IMR-90 (cell line): ENCODE results near the gene SLC25A30. TPM values are rescaled to one million over a fixed set of nuclear protein-coding genes. Genes with fewer than 3 reads are reported as not detected.

ENCODE experiments used
- ATAC-seq: fragments of 200-7000 bp; cut with Tn5 transposase; 2 replicates; pipeline ENCODE4 v1.9.1; 2020; ENCODE audit warnings: low read depth, mild to moderate bottlenecking, moderate library complexity
- BruUV-seq: library from RNA; stranded (reverse); fragments of 400-500 nt; replicated peaks from 2 replicates; lab custom pipeline; 2021; lab: Mats Ljungman, UMichigan
- CTCF ChIA-PET: fragments of 300-600 bp; formaldehyde crosslinking; extraction: SDS; loops from one replicate; lab custom pipeline; 2021; ENCODE audit warnings: antibody characterized with exemption; lab: Yijun Ruan, JAX
- POLR2A ChIA-PET: fragments of 300-600 bp; sonication (Branson Sonifier 250); formaldehyde crosslinking; loops from one replicate; lab custom pipeline; 2022; ENCODE audit warnings: antibody characterized with exemption; ENCODE audit not compliant: unreplicated experiment; lab: Charles Lee
- DNase-seq: peaks from one replicate; pipeline ENCODE4 v3.0.0; 2013
- H2AFZ ChIP-seq: replicated peaks from 2 replicates; pipeline ENCODE3; 2013; ENCODE audit warnings: low read length, mild to moderate bottlenecking; ENCODE audit not compliant: poor library complexity
- H2AK5ac ChIP-seq: 2 replicates; pipeline ENCODE4 v1.6.1; 2013; ENCODE audit warnings: low read depth, low read length, inconsistent platforms
- H2AK9ac ChIP-seq: replicated peaks from 2 replicates; pipeline ENCODE3; 2013; ENCODE audit warnings: mild to moderate bottlenecking, low read depth, low read length, moderate library complexity; ENCODE audit not compliant: poor library complexity
- H2BK120ac ChIP-seq: 2 replicates; pipeline ENCODE4 v1.6.1; 2013; ENCODE audit warnings: low read depth, low read length, inconsistent platforms
- H2BK15ac ChIP-seq: 3 replicates; pipeline ENCODE4 v1.6.1; 2013; ENCODE audit warnings: low read depth, low read length, inconsistent platforms
- H2BK20ac ChIP-seq: 2 replicates; pipeline ENCODE4 v1.6.1; 2013; ENCODE audit warnings: low read depth, mild to moderate bottlenecking, inconsistent platforms, low read length, moderate library complexity
- H2BK5ac ChIP-seq: 2 replicates; pipeline ENCODE4 v1.6.1; 2013; ENCODE audit warnings: mild to moderate bottlenecking, low read depth, low read length, inconsistent platforms; ENCODE audit not compliant: poor library complexity, severe bottlenecking
- H3K14ac ChIP-seq: replicated peaks from 2 replicates; pipeline ENCODE4 v1.6.1; 2013; ENCODE audit warnings: low read depth, low read length, inconsistent platforms
- H3K18ac ChIP-seq: 2 replicates; pipeline ENCODE4 v1.6.1; 2013; ENCODE audit warnings: low read depth, low read length, control low read depth
- H3K23ac ChIP-seq: 2 replicates; pipeline ENCODE4 v1.6.1; 2013; ENCODE audit warnings: low read depth, low read length, inconsistent platforms
- H3K27ac ChIP-seq: 2 replicates; pipeline ENCODE4 v1.5.1; 2013; ENCODE audit warnings: mild to moderate bottlenecking, control low read depth, low read length; ENCODE audit not compliant: insufficient read depth
- H3K27me3 ChIP-seq: 2 replicates; pipeline ENCODE4 v1.6.1; 2013; ENCODE audit warnings: low read length; ENCODE audit not compliant: control insufficient read depth, insufficient read depth
- H3K36me3 ChIP-seq: 2 replicates; pipeline ENCODE4 v1.6.1; 2013; ENCODE audit warnings: low read length, mixed read lengths; ENCODE audit not compliant: control insufficient read depth, insufficient read depth
- H3K4ac ChIP-seq: 2 replicates; pipeline ENCODE4 v1.6.1; 2013; ENCODE audit warnings: low read depth, low read length, inconsistent platforms
- H3K4me1 ChIP-seq: 2 replicates; pipeline ENCODE4 v1.6.1; 2013; ENCODE audit warnings: low read length, mixed read lengths; ENCODE audit not compliant: control insufficient read depth, insufficient read depth
- H3K4me2 ChIP-seq: 2 replicates; pipeline ENCODE4 v1.6.1; 2013; ENCODE audit warnings: low read depth, mild to moderate bottlenecking, control low read depth, low read length, moderate library complexity
- H3K4me3 ChIP-seq: 2 replicates; pipeline ENCODE4 v1.5.1; 2013; ENCODE audit warnings: low read depth, mild to moderate bottlenecking, control low read depth, low read length, moderate library complexity; ENCODE audit not compliant: insufficient read depth
- H3K56ac ChIP-seq: 2 replicates; pipeline ENCODE4 v1.6.1; 2013; ENCODE audit warnings: low read length, inconsistent platforms; ENCODE audit not compliant: insufficient read depth; ENCODE audit errors: extremely low read depth
- H3K79me1 ChIP-seq, 2 experiments: 2 replicates each; pipeline ENCODE4 v1.6.1; 2013; ENCODE audit warnings: low read length in 2 of 2, inconsistent platforms in 1 of 2, low read depth in 1 of 2
- H3K9ac ChIP-seq: 2 replicates; pipeline ENCODE4 v1.6.1; 2013; ENCODE audit warnings: low read depth, low read length, control low read depth
- H3K9me1 ChIP-seq: 2 replicates; pipeline ENCODE4 v1.6.1; 2013; ENCODE audit warnings: low read length, inconsistent platforms; ENCODE audit not compliant: insufficient read depth
- H3K9me3 ChIP-seq: 2 replicates; pipeline ENCODE4 v1.6.1; 2013; ENCODE audit warnings: low read length; ENCODE audit not compliant: control insufficient read depth, insufficient read depth
- H4K20me1 ChIP-seq: 2 replicates; pipeline ENCODE4 v1.6.1; 2013; ENCODE audit warnings: low read length, inconsistent platforms; ENCODE audit not compliant: insufficient read depth
- H4K5ac ChIP-seq: 2 replicates; pipeline ENCODE4 v1.6.1; 2013; ENCODE audit warnings: mild to moderate bottlenecking, low read depth, low read length, control low read depth
- H4K8ac ChIP-seq, 2 experiments: 2 replicates each; pipeline ENCODE4 v1.6.1; 2013; ENCODE audit warnings: low read depth in 2 of 2, low read length in 2 of 2, control low read depth in 1 of 2, inconsistent platforms in 1 of 2
- H4K91ac ChIP-seq: 2 replicates; pipeline ENCODE4 v1.6.1; 2013; ENCODE audit warnings: low read depth, low read length, inconsistent platforms; ENCODE audit not compliant: insufficient read depth
- BHLHE40 ChIP-seq: fragments of 150-350 bp; IDR thresholded peaks from 2 replicates; pipeline ENCODE4 v1.6.1; 2016; ENCODE audit warnings: mild to moderate bottlenecking, low read depth, low read length
- CHD1 ChIP-seq: IDR thresholded peaks from 2 replicates; pipeline ENCODE4 v1.6.1; 2012; ENCODE audit warnings: low read depth, low read length, improper control_type of control experiment
- MAFK ChIP-seq: IDR thresholded peaks from 2 replicates; pipeline ENCODE4 v1.6.1; 2012; ENCODE audit warnings: low read depth, low read length, improper control_type of control experiment
- MAZ ChIP-seq: IDR thresholded peaks from 2 replicates; pipeline ENCODE4 v1.6.1; 2012; ENCODE audit warnings: low read depth, mild to moderate bottlenecking, low read length, improper control_type of control experiment, moderate library complexity, borderline replicate concordance
- NFE2L2 ChIP-seq: fragments of 150-350 bp; IDR thresholded peaks from 2 replicates; pipeline ENCODE4 v1.6.1; 2016; ENCODE audit warnings: low read depth, mild to moderate bottlenecking, low read length
- POLR2A ChIP-seq: IDR thresholded peaks from 2 replicates; pipeline ENCODE4 v1.6.1; 2012; ENCODE audit warnings: mild to moderate bottlenecking, low read depth, low read length
- RAD21 ChIP-seq: IDR thresholded peaks from 2 replicates; pipeline ENCODE4 v1.6.1; 2012; ENCODE audit warnings: low read length, improper control_type of control experiment
- RCOR1 ChIP-seq: IDR thresholded peaks from 2 replicates; pipeline ENCODE4 v1.6.1; 2012; ENCODE audit warnings: mild to moderate bottlenecking, low read length, improper control_type of control experiment; ENCODE audit not compliant: insufficient replicate concordance
- WGBS, 2 experiments: methylation state at CpG; one replicate each; pipeline versions ENCODE4 v1.1.5 to v1.1.7; 2013; ENCODE audit warnings: missing lambda C conversion rate in 2 of 2; ENCODE audit not compliant: insufficient read length in 1 of 2; ENCODE audit errors: extremely low coverage in 2 of 2; 5-methylcytosine and 5-hydroxymethylcytosine counted together
- dilution Hi-C: fragments of 300-500 bp; cut with HindIII; formaldehyde crosslinking; loops from one replicate; pipeline ENCODE4 v1.14.3; 2018; ENCODE audit warnings: low sequenced_read_pairs; ENCODE audit not compliant: unreplicated experiment
- in situ Hi-C: fragments of 300-500 bp; cut with MboI; formaldehyde crosslinking; loops from 3 replicates; pipeline ENCODE4 v1.14.3; 2019; ENCODE audit warnings: low sequenced_read_pairs, inconsistent platforms, mixed read lengths
- intact Hi-C: fragments of 100-400 bp; cut with micrococcal nuclease; formaldehyde crosslinking; loops from 2 replicates; pipeline ENCODE4 v1.10.0; 2022
- polyA plus RNA-seq, 3 experiments: library from polyadenylated mRNA; depleted of rRNA; stranded (reverse); fragments of >200 nt; gene quantifications; 2 replicates each; pipeline ENCODE4 v1.2.3, GENCODE V29; 2012; ENCODE audit warnings: low replicate concordance in 1 of 3
- total RNA-seq: library from RNA; depleted of rRNA; stranded (reverse); fragments of >200 nt; gene quantifications from 2 replicates; pipeline ENCODE4 v1.2.3, GENCODE V29; 2012
- TF ChIP-seq, protein P1 (sequence below): fragments of 150-350 bp; IDR thresholded peaks from 2 replicates; pipeline ENCODE4 v1.6.1; 2017; ENCODE audit warnings: mild to moderate bottlenecking, antibody characterized with exemption, low read length, low read depth

Gene SLC25A30
- total and polyA plus RNA-seq, 2 of the 4 experiments (the other 2 are of a cell fraction), result 9.9 to 19.4 TPM

DNA sequence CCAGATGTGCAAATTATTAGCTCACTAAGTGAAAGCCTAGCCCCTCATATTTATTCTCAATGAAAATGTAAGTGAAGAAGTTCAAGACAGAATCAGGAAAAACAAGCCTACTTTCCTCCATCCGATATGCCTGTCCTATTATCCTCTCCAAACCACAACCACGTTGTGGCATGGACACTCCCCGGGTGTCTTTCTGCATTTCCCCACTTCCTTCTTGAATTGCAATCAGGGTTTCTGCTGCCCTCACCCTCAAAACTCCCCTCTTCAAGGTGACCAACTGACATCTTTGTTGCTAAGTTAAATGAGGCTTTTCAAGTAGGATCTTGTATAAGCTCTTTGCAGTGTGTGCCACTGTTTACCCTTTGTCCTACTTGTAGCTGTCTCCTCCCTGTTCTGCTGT is 11.8 kb downstream of the SLC25A30 start:
- no peak overlapping the region for H3K14ac ChIP-seq
- H3K27me3 ChIP-seq, result no peaks in the 10 kb centered on the region
- no peak overlapping the region for H3K18ac ChIP-seq
- H2BK15ac ChIP-seq, result no peak overlapping the region
- H2BK120ac ChIP-seq, result no peak overlapping the region
- DNase-seq (no peak), ATAC-seq (no peak)
- no peak overlapping the region for H3K9ac ChIP-seq
- no peak overlapping the region for H4K8ac ChIP-seq
- H3K27ac ChIP-seq, result no peak overlapping the region
- H2AK9ac ChIP-seq, result no peak overlapping the region
- BruUV-seq, result no TSS peak
- peaks cover 23% of the 10 kb centered on the region for H3K36me3 ChIP-seq
- H2BK5ac ChIP-seq, result no peak overlapping the region
- TF ChIP-seq, protein P1, sequence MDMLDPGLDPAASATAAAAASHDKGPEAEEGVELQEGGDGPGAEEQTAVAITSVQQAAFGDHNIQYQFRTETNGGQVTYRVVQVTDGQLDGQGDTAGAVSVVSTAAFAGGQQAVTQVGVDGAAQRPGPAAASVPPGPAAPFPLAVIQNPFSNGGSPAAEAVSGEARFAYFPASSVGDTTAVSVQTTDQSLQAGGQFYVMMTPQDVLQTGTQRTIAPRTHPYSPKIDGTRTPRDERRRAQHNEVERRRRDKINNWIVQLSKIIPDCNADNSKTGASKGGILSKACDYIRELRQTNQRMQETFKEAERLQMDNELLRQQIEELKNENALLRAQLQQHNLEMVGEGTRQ, result no peak
- TF ChIP-seq NFE2L2 (no peak), CHD1 (no peak), MAZ (no peak), MAFK (no peak), POLR2A (no peak), RAD21 (no peak), BHLHE40 (no peak), RCOR1 (no peak)
- no peak overlapping the region for H4K91ac ChIP-seq
- H3K4me3 ChIP-seq, result no peak overlapping the region
- H2AK5ac ChIP-seq, result no peak overlapping the region
- H3K9me1 ChIP-seq, result peaks cover 8% of the 10 kb centered on the region; the same call in 1 of the 2 replicates
- no peaks in the 10 kb centered on the region for H3K9me3 ChIP-seq
- intact Hi-C loops, result no loop called here
- ChIA-PET POLR2A (no interaction called here), CTCF (no interaction called here)
- no peak overlapping the region for H3K4ac ChIP-seq
- H4K20me1 ChIP-seq, result no peaks in the 10 kb centered on the region
- H3K4me2 ChIP-seq, result no peak overlapping the region
- no peak overlapping the region for H3K56ac ChIP-seq
- H4K5ac ChIP-seq, result no peak overlapping the region
- dilution Hi-C loops, result no loop called here
- H3K4me1 ChIP-seq, result no peaks in the 10 kb centered on the region
- H2BK20ac ChIP-seq, result no peak overlapping the region
- no peak overlapping the region for H3K23ac ChIP-seq
- peaks cover 3 to 13% of the 10 kb centered on the region in 2 experiments; a peak in 3 of 4 replicates for H3K79me1 ChIP-seq
- no peak overlapping the region for H2AFZ ChIP-seq
- in situ Hi-C loops, result no loop called here
- WGBS, 2 experiments, result no CpG with 5 or more reads among the region's 3 CpGs
